Measurements from ENCODE around the gene AURKAIP1. TPM values are rescaled to one million over a fixed set of nuclear protein-coding genes. Genes with fewer than 3 reads are reported as not detected.

Gene AURKAIP1
- total and polyA plus RNA-seq, 2 of the 13 experiments (the other 11 are each of a cell fraction or from before 2014, with no cell fraction given), result 69.5 to 175 TPM

DNA sequence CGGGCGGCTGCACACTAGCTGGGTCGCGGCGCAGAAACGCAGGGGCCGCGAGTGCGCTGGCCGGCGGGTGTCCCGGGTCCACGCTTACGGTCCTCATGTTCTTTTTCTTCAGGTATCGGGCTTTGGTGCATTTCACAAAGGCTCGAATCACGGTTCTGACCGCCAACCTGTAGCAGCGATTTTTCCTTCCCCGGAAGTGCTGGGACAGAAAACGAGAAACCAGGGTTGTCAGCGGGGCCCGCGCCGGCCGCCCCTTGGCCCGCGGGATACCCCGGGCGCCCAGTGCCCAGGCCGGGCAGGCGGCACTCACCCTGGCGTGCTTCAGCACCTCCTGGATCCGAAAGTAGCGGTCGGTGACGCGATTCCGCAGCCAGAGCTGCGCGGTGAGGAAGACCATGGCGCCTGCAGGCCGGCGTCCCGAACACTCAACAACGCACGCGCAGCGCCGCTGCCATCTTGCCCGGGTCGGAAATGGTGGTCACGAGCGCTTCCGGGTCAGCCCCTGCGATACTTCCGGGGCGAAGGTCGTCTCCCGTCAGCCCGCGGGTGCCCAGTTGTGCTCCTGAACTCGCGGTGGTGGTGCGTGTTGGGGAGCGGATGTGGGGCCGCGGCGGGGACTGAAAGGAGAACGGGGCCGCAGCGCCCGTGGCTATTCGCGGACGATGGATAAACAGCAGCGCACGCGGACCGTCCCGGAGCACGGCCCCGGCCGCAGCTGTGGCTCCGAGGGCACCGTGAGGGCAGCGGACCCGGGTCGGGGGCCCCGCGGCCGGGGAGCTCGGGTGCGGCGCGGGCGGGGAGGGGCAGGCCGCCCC, 32.0 kb upstream of the AURKAIP1 start, which contains the start of gene MRPL20 (continued):
- TF ChIP-seq BHLHE40 (IDR thresholded peaks at IDR 0.05; ENCODE audit: low read length), result no peak
- TF ChIP-seq, protein P1, sequence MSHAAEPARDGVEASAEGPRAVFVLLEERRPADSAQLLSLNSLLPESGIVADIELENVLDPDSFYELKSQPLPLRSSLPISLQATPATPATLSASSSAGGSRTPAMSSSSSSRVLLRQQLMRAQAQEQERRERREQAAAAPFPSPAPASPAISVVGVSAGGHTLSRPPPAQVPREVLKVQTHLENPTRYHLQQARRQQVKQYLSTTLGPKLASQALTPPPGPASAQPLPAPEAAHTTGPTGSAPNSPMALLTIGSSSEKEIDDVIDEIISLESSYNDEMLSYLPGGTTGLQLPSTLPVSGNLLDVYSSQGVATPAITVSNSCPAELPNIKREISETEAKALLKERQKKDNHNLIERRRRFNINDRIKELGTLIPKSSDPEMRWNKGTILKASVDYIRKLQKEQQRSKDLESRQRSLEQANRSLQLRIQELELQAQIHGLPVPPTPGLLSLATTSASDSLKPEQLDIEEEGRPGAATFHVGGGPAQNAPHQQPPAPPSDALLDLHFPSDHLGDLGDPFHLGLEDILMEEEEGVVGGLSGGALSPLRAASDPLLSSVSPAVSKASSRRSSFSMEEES (CRISPR knock-in tag; IDR thresholded peaks at IDR 0.05), result peak; percentile 74; the same call in 1 of the 2 replicates
- peak; percentile 46; the same call in 1 of the 2 replicates for TF ChIP-seq MTA1 (CRISPR knock-in tag; IDR thresholded peaks at IDR 0.05; ENCODE audit: borderline replicate concordance)
- TF ChIP-seq, protein P2, sequence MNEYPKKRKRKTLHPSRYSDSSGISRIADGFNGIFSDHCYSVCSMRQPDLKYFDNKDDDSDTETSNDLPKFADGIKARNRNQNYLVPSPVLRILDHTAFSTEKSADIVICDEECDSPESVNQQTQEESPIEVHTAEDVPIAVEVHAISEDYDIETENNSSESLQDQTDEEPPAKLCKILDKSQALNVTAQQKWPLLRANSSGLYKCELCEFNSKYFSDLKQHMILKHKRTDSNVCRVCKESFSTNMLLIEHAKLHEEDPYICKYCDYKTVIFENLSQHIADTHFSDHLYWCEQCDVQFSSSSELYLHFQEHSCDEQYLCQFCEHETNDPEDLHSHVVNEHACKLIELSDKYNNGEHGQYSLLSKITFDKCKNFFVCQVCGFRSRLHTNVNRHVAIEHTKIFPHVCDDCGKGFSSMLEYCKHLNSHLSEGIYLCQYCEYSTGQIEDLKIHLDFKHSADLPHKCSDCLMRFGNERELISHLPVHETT (CRISPR knock-in tag; conservative IDR thresholded peaks at IDR 0.05), result peak; percentile 94
- TF ChIP-seq ZNF235 (CRISPR knock-in tag; IDR thresholded peaks at IDR 0.05; ENCODE audit: borderline replicate concordance), result peak; percentile 63; the same call in 1 of the 2 replicates
- TF ChIP-seq, protein P3, sequence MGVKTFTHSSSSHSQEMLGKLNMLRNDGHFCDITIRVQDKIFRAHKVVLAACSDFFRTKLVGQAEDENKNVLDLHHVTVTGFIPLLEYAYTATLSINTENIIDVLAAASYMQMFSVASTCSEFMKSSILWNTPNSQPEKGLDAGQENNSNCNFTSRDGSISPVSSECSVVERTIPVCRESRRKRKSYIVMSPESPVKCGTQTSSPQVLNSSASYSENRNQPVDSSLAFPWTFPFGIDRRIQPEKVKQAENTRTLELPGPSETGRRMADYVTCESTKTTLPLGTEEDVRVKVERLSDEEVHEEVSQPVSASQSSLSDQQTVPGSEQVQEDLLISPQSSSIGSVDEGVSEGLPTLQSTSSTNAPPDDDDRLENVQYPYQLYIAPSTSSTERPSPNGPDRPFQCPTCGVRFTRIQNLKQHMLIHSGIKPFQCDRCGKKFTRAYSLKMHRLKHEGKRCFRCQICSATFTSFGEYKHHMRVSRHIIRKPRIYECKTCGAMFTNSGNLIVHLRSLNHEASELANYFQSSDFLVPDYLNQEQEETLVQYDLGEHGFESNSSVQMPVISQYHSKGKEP (CRISPR knock-in tag; IDR thresholded peaks at IDR 0.05), result peak; percentile 66; the same call in 1 of the 2 replicates
- no peak for TF ChIP-seq SOX6 (IDR thresholded peaks at IDR 0.05)
- peak; percentile 72 for TF ChIP-seq SOX6 (CRISPR knock-in tag; IDR thresholded peaks at IDR 0.05)
- TF ChIP-seq PHB2 (IDR thresholded peaks at IDR 0.05; ENCODE audit: partially characterized antibody), result no peak
- no peak; the same call in none of the 2 replicates for TF ChIP-seq ZZZ3 (CRISPR knock-in tag; IDR thresholded peaks at IDR 0.05; ENCODE audit: borderline replicate concordance)
- TF ChIP-seq SSRP1 (CRISPR knock-in tag; IDR thresholded peaks at IDR 0.05), result no peak
- TF ChIP-seq ZNF274 (CRISPR knock-in tag; IDR thresholded peaks at IDR 0.05), result peak; percentile 81
- peak; percentile 70; the same call in 1 of the 2 replicates for TF ChIP-seq NKX3-1 (CRISPR knock-in tag; IDR thresholded peaks at IDR 0.05)
- TF ChIP-seq ZNF207 (IDR thresholded peaks at IDR 0.05; ENCODE audit: borderline replicate concordance), result no peak
- TF ChIP-seq ZNF879 (CRISPR knock-in tag; IDR thresholded peaks at IDR 0.05), result no peak
- no peak for TF ChIP-seq RNF2 (conservative IDR thresholded peaks at IDR 0.05; ENCODE audit: low read depth)
- TF ChIP-seq, protein P4, sequence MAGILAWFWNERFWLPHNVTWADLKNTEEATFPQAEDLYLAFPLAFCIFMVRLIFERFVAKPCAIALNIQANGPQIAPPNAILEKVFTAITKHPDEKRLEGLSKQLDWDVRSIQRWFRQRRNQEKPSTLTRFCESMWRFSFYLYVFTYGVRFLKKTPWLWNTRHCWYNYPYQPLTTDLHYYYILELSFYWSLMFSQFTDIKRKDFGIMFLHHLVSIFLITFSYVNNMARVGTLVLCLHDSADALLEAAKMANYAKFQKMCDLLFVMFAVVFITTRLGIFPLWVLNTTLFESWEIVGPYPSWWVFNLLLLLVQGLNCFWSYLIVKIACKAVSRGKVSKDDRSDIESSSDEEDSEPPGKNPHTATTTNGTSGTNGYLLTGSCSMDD (CRISPR knock-in tag; IDR thresholded peaks at IDR 0.05), result no peak
- no peak for TF ChIP-seq ZNF30 (CRISPR knock-in tag; IDR thresholded peaks at IDR 0.05)
- peak; percentile 75; the same call in 1 of the 2 replicates for TF ChIP-seq ZBTB20 (CRISPR knock-in tag; IDR thresholded peaks at IDR 0.05; ENCODE audit: borderline replicate concordance, low read depth)
- no peak for TF ChIP-seq CCAR2 (optimal IDR thresholded peaks at IDR 0.05; ENCODE audit: low read depth, low read length)
- TF ChIP-seq, protein P5, sequence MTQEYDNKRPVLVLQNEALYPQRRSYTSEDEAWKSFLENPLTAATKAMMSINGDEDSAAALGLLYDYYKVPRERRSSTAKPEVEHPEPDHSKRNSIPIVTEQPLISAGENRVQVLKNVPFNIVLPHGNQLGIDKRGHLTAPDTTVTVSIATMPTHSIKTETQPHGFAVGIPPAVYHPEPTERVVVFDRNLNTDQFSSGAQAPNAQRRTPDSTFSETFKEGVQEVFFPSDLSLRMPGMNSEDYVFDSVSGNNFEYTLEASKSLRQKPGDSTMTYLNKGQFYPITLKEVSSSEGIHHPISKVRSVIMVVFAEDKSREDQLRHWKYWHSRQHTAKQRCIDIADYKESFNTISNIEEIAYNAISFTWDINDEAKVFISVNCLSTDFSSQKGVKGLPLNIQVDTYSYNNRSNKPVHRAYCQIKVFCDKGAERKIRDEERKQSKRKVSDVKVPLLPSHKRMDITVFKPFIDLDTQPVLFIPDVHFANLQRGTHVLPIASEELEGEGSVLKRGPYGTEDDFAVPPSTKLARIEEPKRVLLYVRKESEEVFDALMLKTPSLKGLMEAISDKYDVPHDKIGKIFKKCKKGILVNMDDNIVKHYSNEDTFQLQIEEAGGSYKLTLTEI (CRISPR knock-in tag; conservative IDR thresholded peaks at IDR 0.05), result no peak
- TF ChIP-seq STAG1 (CRISPR knock-in tag; IDR thresholded peaks at IDR 0.05), result peak; percentile 38
- TF ChIP-seq, protein P6, sequence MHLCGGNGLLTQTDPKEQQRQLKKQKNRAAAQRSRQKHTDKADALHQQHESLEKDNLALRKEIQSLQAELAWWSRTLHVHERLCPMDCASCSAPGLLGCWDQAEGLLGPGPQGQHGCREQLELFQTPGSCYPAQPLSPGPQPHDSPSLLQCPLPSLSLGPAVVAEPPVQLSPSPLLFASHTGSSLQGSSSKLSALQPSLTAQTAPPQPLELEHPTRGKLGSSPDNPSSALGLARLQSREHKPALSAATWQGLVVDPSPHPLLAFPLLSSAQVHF (CRISPR knock-in tag; IDR thresholded peaks at IDR 0.05), result peak; percentile 84
